IMR-90 (cell line): ENCODE data around the gene SEC24D. TPM values are rescaled to one million over a fixed set of nuclear protein-coding genes. Genes with fewer than 3 reads are reported as not detected.

Experiments used
- ATAC-seq: fragments of 200-7000 bp; cut with Tn5 transposase; 2 replicates; pipeline ENCODE4 v1.9.1; 2020; ENCODE audit warnings: low read depth, mild to moderate bottlenecking, moderate library complexity
- BruUV-seq: library from RNA; stranded (reverse); fragments of 400-500 nt; replicated peaks from 2 replicates; lab custom pipeline; 2021; lab: Mats Ljungman, UMichigan
- CTCF ChIA-PET: fragments of 300-600 bp; formaldehyde crosslinking; extraction: SDS; loops from one replicate; lab custom pipeline; 2021; ENCODE audit warnings: antibody characterized with exemption; lab: Yijun Ruan, JAX
- POLR2A ChIA-PET: fragments of 300-600 bp; sonication (Branson Sonifier 250); formaldehyde crosslinking; loops from one replicate; lab custom pipeline; 2022; ENCODE audit warnings: antibody characterized with exemption; ENCODE audit not compliant: unreplicated experiment; lab: Charles Lee
- DNase-seq: peaks from one replicate; pipeline ENCODE4 v3.0.0; 2013
- H2AFZ ChIP-seq: replicated peaks from 2 replicates; pipeline ENCODE3; 2013; ENCODE audit warnings: low read length, mild to moderate bottlenecking; ENCODE audit not compliant: poor library complexity
- H2AK5ac ChIP-seq: 2 replicates; pipeline ENCODE4 v1.6.1; 2013; ENCODE audit warnings: low read depth, low read length, inconsistent platforms
- H2AK9ac ChIP-seq: replicated peaks from 2 replicates; pipeline ENCODE3; 2013; ENCODE audit warnings: mild to moderate bottlenecking, low read depth, low read length, moderate library complexity; ENCODE audit not compliant: poor library complexity
- H2BK120ac ChIP-seq: 2 replicates; pipeline ENCODE4 v1.6.1; 2013; ENCODE audit warnings: low read depth, low read length, inconsistent platforms
- H2BK15ac ChIP-seq: 3 replicates; pipeline ENCODE4 v1.6.1; 2013; ENCODE audit warnings: low read depth, low read length, inconsistent platforms
- H2BK20ac ChIP-seq: 2 replicates; pipeline ENCODE4 v1.6.1; 2013; ENCODE audit warnings: low read depth, mild to moderate bottlenecking, inconsistent platforms, low read length, moderate library complexity
- H2BK5ac ChIP-seq: 2 replicates; pipeline ENCODE4 v1.6.1; 2013; ENCODE audit warnings: mild to moderate bottlenecking, low read depth, low read length, inconsistent platforms; ENCODE audit not compliant: poor library complexity, severe bottlenecking
- H3K14ac ChIP-seq: replicated peaks from 2 replicates; pipeline ENCODE4 v1.6.1; 2013; ENCODE audit warnings: low read depth, low read length, inconsistent platforms
- H3K18ac ChIP-seq: 2 replicates; pipeline ENCODE4 v1.6.1; 2013; ENCODE audit warnings: low read depth, low read length, control low read depth
- H3K23ac ChIP-seq: 2 replicates; pipeline ENCODE4 v1.6.1; 2013; ENCODE audit warnings: low read depth, low read length, inconsistent platforms
- H3K27ac ChIP-seq: 2 replicates; pipeline ENCODE4 v1.5.1; 2013; ENCODE audit warnings: mild to moderate bottlenecking, control low read depth, low read length; ENCODE audit not compliant: insufficient read depth
- H3K27me3 ChIP-seq: 2 replicates; pipeline ENCODE4 v1.6.1; 2013; ENCODE audit warnings: low read length; ENCODE audit not compliant: control insufficient read depth, insufficient read depth
- H3K36me3 ChIP-seq: 2 replicates; pipeline ENCODE4 v1.6.1; 2013; ENCODE audit warnings: low read length, mixed read lengths; ENCODE audit not compliant: control insufficient read depth, insufficient read depth
- H3K4ac ChIP-seq: 2 replicates; pipeline ENCODE4 v1.6.1; 2013; ENCODE audit warnings: low read depth, low read length, inconsistent platforms
- H3K4me1 ChIP-seq: 2 replicates; pipeline ENCODE4 v1.6.1; 2013; ENCODE audit warnings: low read length, mixed read lengths; ENCODE audit not compliant: control insufficient read depth, insufficient read depth
- H3K4me2 ChIP-seq: 2 replicates; pipeline ENCODE4 v1.6.1; 2013; ENCODE audit warnings: low read depth, mild to moderate bottlenecking, control low read depth, low read length, moderate library complexity
- H3K4me3 ChIP-seq: 2 replicates; pipeline ENCODE4 v1.5.1; 2013; ENCODE audit warnings: low read depth, mild to moderate bottlenecking, control low read depth, low read length, moderate library complexity; ENCODE audit not compliant: insufficient read depth
- H3K56ac ChIP-seq: 2 replicates; pipeline ENCODE4 v1.6.1; 2013; ENCODE audit warnings: low read length, inconsistent platforms; ENCODE audit not compliant: insufficient read depth; ENCODE audit errors: extremely low read depth
- H3K79me1 ChIP-seq, 2 experiments: 2 replicates each; pipeline ENCODE4 v1.6.1; 2013; ENCODE audit warnings: low read length in 2 of 2, inconsistent platforms in 1 of 2, low read depth in 1 of 2
- H3K9ac ChIP-seq: 2 replicates; pipeline ENCODE4 v1.6.1; 2013; ENCODE audit warnings: low read depth, low read length, control low read depth
- H3K9me1 ChIP-seq: 2 replicates; pipeline ENCODE4 v1.6.1; 2013; ENCODE audit warnings: low read length, inconsistent platforms; ENCODE audit not compliant: insufficient read depth
- H3K9me3 ChIP-seq: 2 replicates; pipeline ENCODE4 v1.6.1; 2013; ENCODE audit warnings: low read length; ENCODE audit not compliant: control insufficient read depth, insufficient read depth
- H4K20me1 ChIP-seq: 2 replicates; pipeline ENCODE4 v1.6.1; 2013; ENCODE audit warnings: low read length, inconsistent platforms; ENCODE audit not compliant: insufficient read depth
- H4K5ac ChIP-seq: 2 replicates; pipeline ENCODE4 v1.6.1; 2013; ENCODE audit warnings: mild to moderate bottlenecking, low read depth, low read length, control low read depth
- H4K8ac ChIP-seq, 2 experiments: 2 replicates each; pipeline ENCODE4 v1.6.1; 2013; ENCODE audit warnings: low read depth in 2 of 2, low read length in 2 of 2, control low read depth in 1 of 2, inconsistent platforms in 1 of 2
- H4K91ac ChIP-seq: 2 replicates; pipeline ENCODE4 v1.6.1; 2013; ENCODE audit warnings: low read depth, low read length, inconsistent platforms; ENCODE audit not compliant: insufficient read depth
- RAD21 ChIP-seq: IDR thresholded peaks from 2 replicates; pipeline ENCODE4 v1.6.1; 2012; ENCODE audit warnings: low read length, improper control_type of control experiment
- RFX5 ChIP-seq: IDR thresholded peaks from 2 replicates; pipeline ENCODE4 v1.8.0; 2012; ENCODE audit warnings: low read depth, mild to moderate bottlenecking, low read length, moderate library complexity
- WGBS, 2 experiments: methylation state at CpG; one replicate each; pipeline versions ENCODE4 v1.1.5 to v1.1.7; 2013; ENCODE audit warnings: missing lambda C conversion rate in 2 of 2; ENCODE audit not compliant: insufficient read length in 1 of 2; ENCODE audit errors: extremely low coverage in 2 of 2; 5-methylcytosine and 5-hydroxymethylcytosine counted together
- dilution Hi-C: fragments of 300-500 bp; cut with HindIII; formaldehyde crosslinking; loops from one replicate; pipeline ENCODE4 v1.14.3; 2018; ENCODE audit warnings: low sequenced_read_pairs; ENCODE audit not compliant: unreplicated experiment
- in situ Hi-C: fragments of 300-500 bp; cut with MboI; formaldehyde crosslinking; loops from 3 replicates; pipeline ENCODE4 v1.14.3; 2019; ENCODE audit warnings: low sequenced_read_pairs, inconsistent platforms, mixed read lengths
- intact Hi-C: fragments of 100-400 bp; cut with micrococcal nuclease; formaldehyde crosslinking; loops from 2 replicates; pipeline ENCODE4 v1.10.0; 2022
- polyA plus RNA-seq, 3 experiments: library from polyadenylated mRNA; depleted of rRNA; stranded (reverse); fragments of >200 nt; gene quantifications; 2 replicates each; pipeline ENCODE4 v1.2.3, GENCODE V29; 2012; ENCODE audit warnings: low replicate concordance in 1 of 3
- total RNA-seq: library from RNA; depleted of rRNA; stranded (reverse); fragments of >200 nt; gene quantifications from 2 replicates; pipeline ENCODE4 v1.2.3, GENCODE V29; 2012
- TF ChIP-seq, protein P1 (sequence below): fragments of 150-350 bp; IDR thresholded peaks from 2 replicates; pipeline ENCODE4 v1.6.1; 2017; ENCODE audit warnings: mild to moderate bottlenecking, antibody characterized with exemption, low read length, low read depth

Gene SEC24D
- total and polyA plus RNA-seq, 2 of the 4 experiments (the other 2 are of a cell fraction) = 93.2 to 111 TPM

DNA sequence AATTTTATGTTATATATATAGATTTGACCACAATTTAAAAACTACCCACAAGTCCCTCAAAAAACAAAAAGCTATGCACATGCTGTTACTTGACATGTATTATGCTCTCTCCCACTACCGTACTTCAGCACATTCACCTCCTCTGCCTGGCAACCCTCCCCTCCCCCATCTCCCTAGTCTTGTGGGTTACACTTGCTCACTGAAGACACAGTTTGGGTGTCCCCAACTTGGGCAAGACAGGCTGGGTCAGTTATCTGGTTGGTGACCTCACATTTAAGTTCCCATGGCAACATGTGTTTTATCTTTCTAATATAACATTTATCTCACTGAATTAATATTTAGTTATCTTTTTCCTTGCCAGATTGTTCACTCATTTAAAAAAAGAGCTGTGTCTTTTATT is 32.7 kb downstream of the SEC24D start:
- Histone ChIP-seq H3K23ac (peak overlapping the region; percentile 50; the same call in 1 of the 2 replicates), H3K18ac (no peak overlapping the region), H4K8ac (0 out of 4 replicates have a peak overlapping the region, but pooled peaks of 1 of the 2 experiments have one; percentile 5), H3K9ac (no peak overlapping the region), H4K20me1 (peaks cover 56% of the 10 kb centered on the region; the same call in 1 of the 2 replicates), H2BK120ac (no peak overlapping the region), H3K27ac (peak overlapping the region; percentile 35; the same call in 1 of the 2 replicates), H3K9me1 (peaks cover 5% of the 10 kb centered on the region), H3K36me3 (peaks cover 54% of the 10 kb centered on the region), H2BK5ac (no peak overlapping the region), H4K91ac (no peak overlapping the region), H3K56ac (no peak overlapping the region), H3K27me3 (no peaks in the 10 kb centered on the region), H3K4me1 (peaks cover 12% of the 10 kb centered on the region), H3K4me2 (no peak overlapping the region), H2BK15ac (no peak overlapping the region), H4K5ac (no peak overlapping the region), H2AFZ (no peak overlapping the region), H2AK5ac (no peak overlapping the region; the same call in 1 of the 2 replicates), H2AK9ac (no peak overlapping the region), H3K79me1 (peaks cover 38 to 73% of the 10 kb centered on the region in 2 experiments), H2BK20ac (no peak overlapping the region), H3K4ac (no peak overlapping the region), H3K4me3 (no peak overlapping the region), H3K14ac (no peak overlapping the region), H3K9me3 (no peaks in the 10 kb centered on the region)
- in situ Hi-C loops (no loop called here), dilution Hi-C loops (no loop called here), intact Hi-C loops (no loop called here)
- ATAC-seq (no peak), DNase-seq (no peak)
- no TSS peak for BruUV-seq
- ChIA-PET CTCF (interaction anchor here (1.0 kb wide), 1 partner anchor 14 kb away, joined by 3 read pairs; no protein-coding TSS in a partner anchor), POLR2A (no interaction called here)
- 100% methylated on average over 1 of the region's 1 CpG; no CpG with 5 or more reads in 1 of the 2 experiments for WGBS, 2 experiments
- peak; percentile 13; the same call in 1 of the 2 replicates for TF ChIP-seq RFX5
- TF ChIP-seq, protein P1, sequence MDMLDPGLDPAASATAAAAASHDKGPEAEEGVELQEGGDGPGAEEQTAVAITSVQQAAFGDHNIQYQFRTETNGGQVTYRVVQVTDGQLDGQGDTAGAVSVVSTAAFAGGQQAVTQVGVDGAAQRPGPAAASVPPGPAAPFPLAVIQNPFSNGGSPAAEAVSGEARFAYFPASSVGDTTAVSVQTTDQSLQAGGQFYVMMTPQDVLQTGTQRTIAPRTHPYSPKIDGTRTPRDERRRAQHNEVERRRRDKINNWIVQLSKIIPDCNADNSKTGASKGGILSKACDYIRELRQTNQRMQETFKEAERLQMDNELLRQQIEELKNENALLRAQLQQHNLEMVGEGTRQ = no peak
- no peak for TF ChIP-seq RAD21
